ENCODE data around the gene MYO1D. TPM values are rescaled to one million over a fixed set of nuclear protein-coding genes. Genes with fewer than 3 reads are reported as not detected.

The MYO1D gene
- total and polyA plus RNA-seq, 2 donors (not counting 3 experiments of a cell fraction or from before 2014, with no cell fraction given): 37.8 to 85.5 TPM

GRCh38 chr17:32488177-32488542 lies 388.8 kb downstream of the MYO1D start:
- no TSS peak for BruUV-seq (replicated peaks)
- H3K4me3 ChIP-seq (replicated peaks in 1 of 3; ENCODE audit: insufficient read depth in 1 of 3, low read depth in 1 of 3, low read length in 3 of 3): no peak overlapping the region
- H3K36me3 ChIP-seq (ENCODE audit: control insufficient read depth in 2 of 2, extremely low read depth in 1 of 2, insufficient read depth in 2 of 2, low read length in 2 of 2): no peaks in the 10 kb centered on the region
- no peaks in the 10 kb centered on the region for H3K9me1 ChIP-seq (replicated peaks; ENCODE audit: control insufficient read depth, extremely low read depth, insufficient read depth, low read length)
- no peak overlapping the region for H3K9ac ChIP-seq (replicated peaks; ENCODE audit: extremely low read depth, insufficient read depth, low read length)
- no peak overlapping the region for H2AFZ ChIP-seq (ENCODE audit: low read depth, low read length)
- no peaks in the 10 kb centered on the region for H3K27me3 ChIP-seq (ENCODE audit: control insufficient read depth in 2 of 2, insufficient read depth in 2 of 2, low read length in 2 of 2)
- H3K9me3 ChIP-seq (replicated peaks; ENCODE audit: control insufficient read depth, insufficient read depth, low read length): no peaks in the 10 kb centered on the region
- intact Hi-C loops (cut with micrococcal nuclease): loop anchor here (10.0 kb wide), 1 partner anchor 507 kb away; the partner anchor contains the start of gene SPACA3
- no peak overlapping the region for H3K4me2 ChIP-seq (ENCODE audit: insufficient read depth, low read length)
- no peak for DNase-seq (ENCODE audit: low read depth, low spot score)
- H3K4me1 ChIP-seq (ENCODE audit: control insufficient read depth, extremely low read depth, insufficient read depth, low read length): peaks cover 6% of the 10 kb centered on the region
- H4K20me1 ChIP-seq (replicated peaks; ENCODE audit: control insufficient read depth, extremely low read depth, insufficient read depth, low read length): no peaks in the 10 kb centered on the region
- no peak for FAIRE-seq
- TF ChIP-seq JUN (IDR thresholded peaks at IDR 0.05; ENCODE audit: borderline replicate concordance, insufficient read depth, insufficient read length, low read depth) (no peak), FOS (IDR thresholded peaks at IDR 0.05; ENCODE audit: borderline replicate concordance, insufficient read depth, low read length) (no peak), GATA2 (IDR thresholded peaks at IDR 0.05; ENCODE audit: insufficient read depth, insufficient read length, low read depth, low read length) (no peak), CTCF (IDR thresholded peaks at IDR 0.05; ENCODE audit: extremely low read depth in 1 of 2, insufficient read depth in 1 of 2, low read depth in 1 of 2, low read length in 2 of 2) (no peak), MAX (IDR thresholded peaks at IDR 0.05; ENCODE audit: insufficient read depth, insufficient read length) (no peak), MYC (IDR thresholded peaks at IDR 0.05; ENCODE audit: low read depth, low read length) (no peak), POLR2A (IDR thresholded peaks at IDR 0.05; ENCODE audit: low read depth, low read length) (no peak), POLR2AphosphoS5 (IDR thresholded peaks at IDR 0.05; ENCODE audit: insufficient read depth, low read depth, low read length) (no peak), EZH2 (IDR thresholded peaks at IDR 0.05; ENCODE audit: borderline replicate concordance, low read depth, low read length, severe bottlenecking) (no peak)
- peaks cover 2% of the 10 kb centered on the region for H3K79me2 ChIP-seq (ENCODE audit: control insufficient read depth, insufficient read depth, low read length)
- POLR2A ChIA-PET: no interaction called here
- H3K27ac ChIP-seq (ENCODE audit: insufficient read depth, low read depth, low read length): no peak overlapping the region
- CTCF ChIA-PET: interaction anchor here (1.3 to 4.9 kb wide), 4 partner anchors 27 to 269 kb away, joined by 3 to 37 read pairs (median 3); no protein-coding TSS in a partner anchor
- dilution Hi-C loops (cut with MboI; ENCODE audit: extremely low pct_ligation_motif_present, low sequenced_read_pairs): no loop called here
